Stimulated activated CD8-positive, alpha-beta memory T cell treated with anti-CD3 and anti-CD28 coated beads, Interleukin-2, amount 100 ng/mL, for 48 hours (primary cell): ENCODE results near the gene YLPM1.

ENCODE experiments used
- DNase-seq, 2 donors: peaks; one replicate each; pipeline ENCODE4 v3.0.0-alpha.2; 2020; ENCODE audit warnings: low read depth in 2 of 2

YLPM1 gene

GRCh38 chr14:74840603-74841030, 77.5 kb downstream of the YLPM1 start:
- no peak for DNase-seq

GRCh38 chr14:74841230-74842207, 78.4 kb downstream of the YLPM1 start:
- DNase-seq: peak in 1 of 2 donors; percentile 8

GRCh38 chr14:74843653-74844052, 80.5 kb downstream of the YLPM1 start:
- DNase-seq: no peak

- DNase-seq: no peak
Observed at GRCh38 chr14:74846168-74846567, 83.1 kb downstream of the YLPM1 start.

- no peak for DNase-seq
Observed at GRCh38 chr14:74846968-74847665, 84.0 kb downstream of the YLPM1 start.

- DNase-seq: no peak
Observed at GRCh38 chr14:74848768-74849167, 85.7 kb downstream of the YLPM1 start.

GRCh38 chr14:74852922-74853530, 89.9 kb downstream of the YLPM1 start:
- DNase-seq: no peak

- no peak for DNase-seq
Observed at GRCh38 chr14:74853581-74853980, 90.5 kb downstream of the YLPM1 start.

GRCh38 chr14:74855021-74855420, 91.9 kb downstream of the YLPM1 start:
- DNase-seq: no peak

- no peak for DNase-seq
Observed at GRCh38 chr14:74855945-74856344, 92.8 kb downstream of the YLPM1 start.

- DNase-seq: no peak
Observed at GRCh38 chr14:74856366-74856765, 93.2 kb downstream of the YLPM1 start.

GRCh38 chr14:74858022-74858421, 94.9 kb downstream of the YLPM1 start:
- DNase-seq: no peak

- no peak for DNase-seq
Observed at GRCh38 chr14:74859757-74860552, 96.8 kb downstream of the YLPM1 start.

GRCh38 chr14:74860899-74861733, 98.0 kb downstream of the YLPM1 start:
- peak; percentile 87 to 91 for DNase-seq

- DNase-seq: no peak
Observed at GRCh38 chr14:74861734-74862090, 98.6 kb downstream of the YLPM1 start.

- no peak for DNase-seq
Observed at GRCh38 chr14:74863274-74863673, 100.2 kb downstream of the YLPM1 start.

GRCh38 chr14:74864198-74864597, 101.1 kb downstream of the YLPM1 start:
- no peak for DNase-seq

- no peak for DNase-seq
Observed at GRCh38 chr14:74865156-74865555, 102.0 kb downstream of the YLPM1 start.

- DNase-seq: no peak
Observed at GRCh38 chr14:74866708-74867389, 103.7 kb downstream of the YLPM1 start.

GRCh38 chr14:74867673-74868072, 104.6 kb downstream of the YLPM1 start:
- DNase-seq: peak; percentile 32 to 36
